IPS-18a (cell line): ENCODE results near the gene CD247.
A peak's percentile ranks its signal among the peaks of the same experiment; 100 is the strongest.
"Not testable (repeated sequence)": the region's sequence is repeated elsewhere in the genome, so short reads cannot be mapped to it uniquely, and the experiment has no call there.

ENCODE experiments used
- H3K27ac ChIP-seq: one replicate; pipeline ENCODE4 v1.5.1; 2013; ENCODE audit warnings: low read length
- H3K27me3 ChIP-seq: one replicate; pipeline ENCODE4 v1.6.1; 2013; ENCODE audit warnings: mild to moderate bottlenecking, low read length; ENCODE audit not compliant: control insufficient read depth, insufficient read depth
- H3K36me3 ChIP-seq: one replicate; pipeline ENCODE4 v1.6.1; 2013; ENCODE audit warnings: low read depth, low read length; ENCODE audit not compliant: control insufficient read depth
- H3K4me1 ChIP-seq: one replicate; pipeline ENCODE4 v1.6.1; 2013; ENCODE audit warnings: low read depth, low read length; ENCODE audit not compliant: control insufficient read depth
- H3K4me3 ChIP-seq: one replicate; pipeline ENCODE4 v1.5.1; 2013; ENCODE audit warnings: low read length
- H3K9ac ChIP-seq: one replicate; pipeline ENCODE4 v1.6.1; 2013; ENCODE audit warnings: mild to moderate bottlenecking, low read length, moderate library complexity
- H3K9me3 ChIP-seq: one replicate; pipeline ENCODE4 v1.6.1; 2013; ENCODE audit warnings: low read depth, low read length; ENCODE audit not compliant: control insufficient read depth

The CD247 gene

DNA sequence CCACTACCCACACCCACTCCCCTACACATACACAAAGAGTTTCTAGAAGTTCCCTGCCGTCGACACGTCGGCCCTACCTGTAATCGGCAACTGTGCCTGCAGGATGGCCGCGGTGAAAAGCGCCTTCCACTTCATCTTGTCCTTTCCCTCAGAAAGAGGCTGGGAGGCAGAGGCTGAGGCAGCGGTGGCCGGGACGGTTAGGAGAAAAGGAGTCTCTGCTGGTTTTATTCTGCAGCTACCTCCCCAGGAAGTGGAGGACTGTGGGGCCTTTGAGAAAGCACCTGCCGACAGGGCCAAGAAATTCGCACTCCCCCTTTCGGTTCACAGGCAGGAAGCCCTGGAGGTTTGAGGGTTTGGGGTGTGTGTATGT lies at the start of gene CD247:
Gene CD247, minus strand, starts transcription at position 199 of the 370 bp plus-strand sequence. Its CDS starts 64 bp downstream, at position 135.
- H3K27me3 ChIP-seq, result no peaks in the 10 kb centered on the region
- H3K4me3 ChIP-seq, result no peak within 1 kb of the TSS
- no peaks in the 10 kb centered on the region for H3K36me3 ChIP-seq
- H3K9ac ChIP-seq, result no peak within 1 kb of the TSS
- H3K4me1 ChIP-seq, result no peaks in the 10 kb centered on the region
- H3K9me3 ChIP-seq, result no peaks in the 10 kb centered on the region
- H3K27ac ChIP-seq, result no peak within 1 kb of the TSS

DNA sequence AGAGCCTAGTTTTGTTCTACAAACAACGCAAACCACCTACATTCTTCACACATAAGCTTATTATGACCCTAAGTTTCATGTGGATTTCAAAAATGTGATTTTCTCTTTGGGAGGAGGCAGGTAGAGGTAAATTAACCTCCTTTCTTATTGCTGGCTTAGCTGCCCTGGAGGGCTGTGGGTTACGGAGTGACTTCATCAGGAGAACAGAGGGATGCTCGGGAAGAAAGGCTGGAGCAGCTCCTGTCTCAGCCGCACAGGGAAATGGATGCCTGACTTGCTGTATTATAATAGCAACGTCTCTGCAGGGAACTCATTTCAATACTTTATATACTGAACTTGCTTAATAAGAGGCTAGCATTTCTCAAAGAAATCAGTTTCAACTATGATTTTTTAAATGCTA lies 49.3 kb upstream of the CD247 start:
- no peak overlapping the region for H3K9ac ChIP-seq
- no peaks in the 10 kb centered on the region for H3K9me3 ChIP-seq
- no peaks in the 10 kb centered on the region for H3K4me1 ChIP-seq
- H3K27me3 ChIP-seq, result no peaks in the 10 kb centered on the region
- H3K4me3 ChIP-seq, result no peak overlapping the region
- H3K27ac ChIP-seq, result no peak overlapping the region
- H3K36me3 ChIP-seq, result no peaks in the 10 kb centered on the region

DNA sequence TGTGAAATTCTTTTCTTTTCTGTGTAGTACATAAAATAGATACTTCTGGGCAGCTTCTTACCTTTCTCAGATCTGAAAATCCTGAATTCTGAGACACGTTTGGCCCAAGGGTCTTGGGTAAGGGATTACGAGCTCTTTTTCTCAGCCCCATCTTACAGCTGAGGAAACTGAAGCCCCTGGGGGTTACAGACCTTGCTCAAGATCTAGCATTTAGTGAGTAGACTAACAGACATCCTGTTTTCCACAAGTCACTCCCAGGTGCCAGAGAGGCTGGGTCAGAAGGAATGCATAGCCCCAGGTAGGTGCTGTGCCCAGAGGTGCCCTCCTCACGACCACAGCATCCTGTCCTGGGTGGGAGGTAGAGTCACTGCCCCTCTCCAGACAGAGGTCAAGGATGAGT lies 48.4 kb upstream of the CD247 start:
- no peaks in the 10 kb centered on the region for H3K9me3 ChIP-seq
- H3K9ac ChIP-seq, result no peak overlapping the region
- no peaks in the 10 kb centered on the region for H3K4me1 ChIP-seq
- H3K4me3 ChIP-seq, result no peak overlapping the region
- H3K36me3 ChIP-seq, result no peaks in the 10 kb centered on the region
- no peak overlapping the region for H3K27ac ChIP-seq
- H3K27me3 ChIP-seq, result no peaks in the 10 kb centered on the region

DNA sequence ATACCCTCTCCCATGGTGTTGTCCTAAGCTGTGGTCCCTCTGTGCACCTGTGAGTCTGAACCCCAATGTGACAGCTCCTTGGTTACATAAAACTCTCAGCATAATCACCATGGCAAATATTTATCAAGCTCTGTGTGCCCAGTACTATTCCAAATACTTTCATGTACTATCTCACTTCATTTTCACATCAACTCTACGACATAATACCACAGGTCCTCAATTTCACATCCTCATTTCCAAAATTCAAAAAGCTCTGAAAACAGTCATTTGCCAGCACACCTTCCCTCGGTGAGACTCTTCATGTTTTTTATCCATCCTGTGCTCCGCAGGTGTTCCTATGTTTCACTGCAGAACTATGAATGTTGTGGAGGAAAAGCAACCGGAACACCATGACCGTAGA lies 47.6 kb upstream of the CD247 start:
- H3K4me3 ChIP-seq, result no peak overlapping the region
- H3K9ac ChIP-seq, result no peak overlapping the region
- H3K9me3 ChIP-seq, result no peaks in the 10 kb centered on the region
- H3K4me1 ChIP-seq, result no peaks in the 10 kb centered on the region
- no peak overlapping the region for H3K27ac ChIP-seq
- H3K36me3 ChIP-seq, result no peaks in the 10 kb centered on the region
- H3K27me3 ChIP-seq, result no peaks in the 10 kb centered on the region

DNA sequence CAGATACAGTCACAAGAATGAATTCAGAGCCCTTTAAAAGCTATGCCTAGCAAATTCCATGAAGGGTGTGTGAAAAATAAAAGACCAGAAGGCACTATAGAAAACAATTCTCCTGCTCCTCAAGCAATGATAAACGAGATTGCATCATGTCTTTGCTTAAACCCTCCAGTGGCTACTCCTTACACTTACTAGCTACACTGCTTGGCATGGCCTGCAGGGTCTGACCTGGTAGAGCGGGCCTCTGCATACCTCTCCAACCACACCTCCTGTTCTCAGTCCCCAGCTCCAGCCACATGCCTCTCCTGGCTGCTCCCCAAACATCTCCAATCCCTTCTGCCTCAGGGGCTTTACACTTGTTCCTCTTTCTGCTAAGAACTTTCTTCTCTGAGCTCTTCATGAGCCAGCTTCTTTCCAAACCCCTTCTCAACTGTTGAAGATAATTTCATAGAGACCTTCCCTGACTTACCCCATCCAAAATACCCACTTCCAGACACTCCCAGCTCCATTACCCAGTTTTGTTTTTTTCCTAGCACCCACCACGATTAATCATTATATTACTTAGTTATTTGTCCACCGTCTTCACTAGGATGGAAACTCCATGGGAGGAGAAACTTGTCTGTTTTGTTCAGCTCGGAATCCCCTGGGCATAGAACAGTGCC lies 46.4 kb upstream of the CD247 start:
- Histone ChIP-seq H3K9ac (peak overlapping the region; percentile 5), H3K4me1 (no peaks in the 10 kb centered on the region), H3K4me3 (no peak overlapping the region), H3K27me3 (no peaks in the 10 kb centered on the region), H3K9me3 (no peaks in the 10 kb centered on the region), H3K36me3 (no peaks in the 10 kb centered on the region), H3K27ac (no peak overlapping the region)

DNA sequence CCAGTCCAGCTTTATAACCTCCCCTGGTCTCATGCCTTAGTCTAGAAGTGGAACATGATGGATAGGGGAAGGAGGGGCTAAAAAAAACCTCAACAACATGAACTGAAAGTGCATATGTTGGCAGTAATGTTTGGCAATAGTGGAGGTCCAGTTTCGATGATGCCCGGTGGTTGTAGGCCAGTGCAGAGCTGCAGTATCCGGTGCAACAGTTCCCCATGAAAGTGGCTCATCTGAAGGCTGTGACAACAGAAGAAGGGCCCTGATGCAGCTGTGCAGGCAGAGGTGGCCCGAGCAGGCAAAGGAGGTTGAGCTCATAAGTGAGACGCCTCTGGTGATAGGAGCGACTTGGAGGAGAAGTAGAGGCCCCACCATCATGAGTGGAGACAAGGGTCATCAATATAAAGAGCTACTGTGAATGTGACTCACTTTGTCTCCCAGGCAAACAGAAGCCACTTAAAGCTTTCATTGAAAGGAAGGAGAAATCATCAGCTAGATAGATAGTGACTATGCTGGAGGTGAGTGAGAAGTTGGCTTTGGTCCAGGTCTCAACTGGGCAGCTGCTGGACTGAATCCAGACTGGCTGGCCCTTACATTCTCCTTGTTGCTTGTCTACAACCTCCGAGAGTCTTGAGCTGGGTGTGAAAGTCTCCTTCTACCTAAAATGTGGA lies 45.4 kb upstream of the CD247 start:
- no peaks in the 10 kb centered on the region for H3K36me3 ChIP-seq
- H3K27me3 ChIP-seq, result no peaks in the 10 kb centered on the region
- no peak overlapping the region for H3K4me3 ChIP-seq
- H3K4me1 ChIP-seq, result no peaks in the 10 kb centered on the region
- H3K9me3 ChIP-seq, result no peaks in the 10 kb centered on the region
- H3K27ac ChIP-seq, result no peak overlapping the region
- no peak overlapping the region for H3K9ac ChIP-seq

DNA sequence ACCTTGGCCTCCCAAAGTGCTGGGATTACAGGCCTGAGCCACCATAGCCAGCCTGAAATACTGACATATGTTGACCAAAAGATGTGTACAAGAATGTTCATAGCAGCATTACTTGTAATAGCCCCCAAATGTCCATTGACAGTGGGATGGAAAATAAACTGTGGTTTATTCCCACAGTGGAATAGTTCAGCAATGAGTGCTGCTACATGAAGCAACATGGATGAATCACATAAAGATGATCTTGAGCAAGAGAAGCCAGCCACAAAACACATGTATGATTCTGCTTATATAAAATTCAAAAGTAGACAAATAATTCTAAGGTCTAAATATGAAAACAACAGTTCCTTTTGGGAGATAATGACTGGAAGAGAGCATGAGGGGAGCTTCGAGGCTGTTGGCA lies 44.4 kb upstream of the CD247 start:
- no peaks in the 10 kb centered on the region for H3K27me3 ChIP-seq
- no peak overlapping the region for H3K9ac ChIP-seq
- H3K27ac ChIP-seq, result no peak overlapping the region
- H3K36me3 ChIP-seq, result no peaks in the 10 kb centered on the region
- no peaks in the 10 kb centered on the region for H3K4me1 ChIP-seq
- no peak overlapping the region for H3K4me3 ChIP-seq
- H3K9me3 ChIP-seq, result no peaks in the 10 kb centered on the region

DNA sequence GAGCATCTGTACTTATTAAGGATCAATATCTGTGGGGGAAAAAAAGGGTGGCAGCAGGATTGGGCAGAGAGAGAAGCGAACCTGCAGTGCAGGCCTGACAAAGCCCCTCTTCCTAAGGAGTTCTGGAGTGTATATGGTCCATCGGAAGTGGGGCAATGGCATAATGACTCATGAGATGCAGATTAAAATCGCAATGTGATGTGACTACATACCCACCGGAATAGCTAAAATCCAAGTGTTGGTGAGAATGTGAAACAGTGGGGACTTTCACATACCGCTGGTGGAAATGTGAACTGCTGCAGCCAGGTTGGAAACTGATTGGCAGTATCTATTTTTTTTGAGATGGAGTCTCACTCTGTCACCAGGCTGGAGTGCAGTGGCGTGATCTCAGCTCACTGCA lies 43.4 kb upstream of the CD247 start:
- Histone ChIP-seq H3K4me1 (no peaks in the 10 kb centered on the region), H3K36me3 (no peaks in the 10 kb centered on the region), H3K9me3 (no peaks in the 10 kb centered on the region), H3K4me3 (no peak overlapping the region), H3K9ac (no peak overlapping the region), H3K27ac (no peak overlapping the region), H3K27me3 (no peaks in the 10 kb centered on the region)

DNA sequence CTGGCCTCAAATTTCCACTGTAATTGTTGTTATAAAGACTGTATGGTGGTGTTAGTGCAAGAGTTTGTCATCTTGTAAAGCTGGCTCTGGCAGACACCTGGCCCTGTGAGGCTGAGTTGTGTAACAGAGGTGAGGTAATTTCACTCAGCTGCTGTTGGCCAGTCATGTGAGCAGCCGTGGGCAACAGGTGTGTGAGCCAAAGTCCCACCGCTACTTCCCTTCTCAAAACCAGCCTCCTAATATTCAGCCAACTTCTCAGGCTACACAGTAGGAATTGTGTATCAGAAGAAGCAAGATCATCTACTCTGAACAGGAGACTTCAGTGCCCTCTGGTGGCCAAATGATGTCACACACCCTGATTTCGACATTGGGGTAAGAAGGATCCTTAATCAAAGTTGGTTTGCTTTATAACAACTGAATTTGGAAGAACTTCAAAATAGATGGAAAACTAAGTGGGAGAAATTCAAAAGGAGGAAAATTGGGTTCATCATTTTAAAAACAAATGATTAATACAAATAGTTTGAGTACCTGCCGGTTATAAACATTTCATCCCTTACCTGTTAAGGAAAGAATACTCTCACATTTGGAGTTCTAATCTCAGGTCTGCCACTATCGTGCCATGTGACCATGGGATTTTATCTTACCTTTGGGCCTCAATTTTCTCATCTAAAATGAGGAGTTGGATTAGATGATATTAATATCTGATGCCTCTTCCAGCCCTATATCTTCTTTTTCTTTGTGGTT lies 37.8 kb upstream of the CD247 start:
- Histone ChIP-seq H3K9ac (no peak overlapping the region), H3K27ac (no peak overlapping the region), H3K9me3 (no peaks in the 10 kb centered on the region), H3K27me3 (peaks cover 9% of the 10 kb centered on the region), H3K4me3 (no peak overlapping the region), H3K4me1 (no peaks in the 10 kb centered on the region), H3K36me3 (no peaks in the 10 kb centered on the region)

DNA sequence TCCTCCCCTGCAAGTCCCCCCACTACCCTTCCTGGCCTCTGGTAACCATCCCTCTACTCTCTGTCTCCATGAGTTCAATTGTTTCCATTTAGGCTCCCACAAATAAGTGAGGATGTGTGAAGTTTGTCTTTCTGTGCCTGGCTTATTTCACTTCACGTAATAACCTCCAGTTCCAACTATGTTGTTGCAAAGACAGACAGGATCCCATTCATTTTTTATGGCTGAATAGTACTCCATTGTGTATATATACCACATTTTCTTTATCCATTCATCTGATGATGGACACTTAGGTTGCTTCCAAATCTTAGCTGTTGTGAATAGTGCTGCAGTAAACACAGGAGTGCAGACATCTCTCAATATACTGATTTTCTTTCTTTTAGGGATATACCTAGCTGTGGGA lies 36.7 kb upstream of the CD247 start:
- not testable (repeated sequence) for H3K9ac ChIP-seq, H3K4me3 ChIP-seq, H3K9me3 ChIP-seq, H3K27me3 ChIP-seq, H3K4me1 ChIP-seq, H3K36me3 ChIP-seq, H3K27ac ChIP-seq

DNA sequence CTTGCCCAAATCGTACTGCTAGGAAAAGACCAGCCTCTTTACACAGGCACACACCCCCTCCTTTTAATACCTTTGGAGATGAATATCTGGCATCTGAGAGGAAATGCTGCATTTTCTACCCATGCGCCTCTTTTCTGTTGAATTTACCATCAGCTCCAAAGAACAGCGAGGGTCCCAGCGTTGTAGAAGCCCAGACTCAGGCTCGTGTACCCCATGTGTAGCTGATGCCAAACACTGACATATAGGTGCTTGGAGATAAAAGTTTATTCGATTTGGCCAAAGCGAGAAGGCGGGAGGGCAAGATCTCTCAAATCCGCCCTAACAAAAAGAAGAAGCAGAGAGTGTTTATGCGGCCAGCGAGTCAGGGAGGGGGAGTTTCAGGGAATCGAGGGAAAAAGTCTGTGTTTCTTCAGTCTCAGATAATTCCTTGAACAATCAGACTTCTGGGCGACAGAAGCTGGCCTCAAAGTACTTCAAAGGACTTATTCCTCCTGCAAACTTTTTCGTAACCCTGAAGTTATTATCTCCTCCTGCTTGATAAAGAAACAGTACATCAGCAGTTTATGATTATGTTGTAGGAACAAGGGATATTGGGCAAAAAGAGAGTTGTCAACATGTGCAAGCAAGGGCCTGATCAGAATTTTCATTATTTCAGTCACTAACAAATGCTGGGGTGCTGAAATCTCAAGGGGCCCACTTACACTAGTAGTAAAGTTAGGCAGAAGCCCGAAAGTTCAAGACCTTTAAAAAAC lies 35.9 kb upstream of the CD247 start:
- H3K4me3 ChIP-seq, result peak overlapping the region; percentile 68
- peaks cover 9% of the 10 kb centered on the region for H3K27me3 ChIP-seq
- no peaks in the 10 kb centered on the region for H3K36me3 ChIP-seq
- peak overlapping the region; percentile 14 for H3K9ac ChIP-seq
- no peaks in the 10 kb centered on the region for H3K4me1 ChIP-seq
- H3K9me3 ChIP-seq, result no peaks in the 10 kb centered on the region
- no peak overlapping the region for H3K27ac ChIP-seq
